Fibroblast of lung (primary cell): ENCODE data around the gene ADCY5. TPM values are rescaled to one million over a fixed set of nuclear protein-coding genes. Genes with fewer than 3 reads are reported as not detected.

Experiments used
- DNase-seq, 2 donors: peaks; one replicate each; pipeline versions ENCODE4 v3.0.0 to v3.0.0-alpha.2; 2010; ENCODE audit warnings: low read depth in 2 of 2
- H2AFZ ChIP-seq: 2 replicates; pipeline ENCODE4 v1.5.1; 2012; ENCODE audit warnings: low read length, control low read depth, inconsistent platforms
- H3K27ac ChIP-seq: 2 replicates; pipeline ENCODE4 v1.5.1; 2011; ENCODE audit warnings: low read length, control low read depth; ENCODE audit not compliant: insufficient read depth
- H3K27me3 ChIP-seq: 2 replicates; pipeline ENCODE4 v1.5.1; 2011; ENCODE audit warnings: mild to moderate bottlenecking, low read length; ENCODE audit not compliant: control insufficient read depth, insufficient read depth
- H3K36me3 ChIP-seq: 2 replicates; pipeline ENCODE4 v1.5.1; 2011; ENCODE audit warnings: low read length; ENCODE audit not compliant: control insufficient read depth, insufficient read depth
- H3K4me1 ChIP-seq: 2 replicates; pipeline ENCODE4 v1.5.1; 2011; ENCODE audit warnings: low read length; ENCODE audit not compliant: control insufficient read depth, insufficient read depth; ENCODE audit errors: extremely low read depth
- H3K4me2 ChIP-seq: 2 replicates; pipeline ENCODE4 v1.5.1; 2011; ENCODE audit warnings: low read length, control low read depth; ENCODE audit not compliant: insufficient read depth; ENCODE audit errors: extremely low read depth
- H3K4me3 ChIP-seq, 4 experiments: fragments of 200-600 bp in 1 of 4; sonication (generic) in 1 of 4; replicated peaks in 1 of 4; 2 replicates each; pipeline ENCODE4 v1.5.1; 2011 to 2016; ENCODE audit warnings: low read length in 4 of 4, low read depth in 3 of 4, mild to moderate bottlenecking in 3 of 4, control low read depth in 2 of 4, inconsistent platforms in 1 of 4, mixed read lengths in 1 of 4; ENCODE audit not compliant: insufficient read depth in 1 of 4; ENCODE audit errors: control extremely low read depth in 1 of 4
- H3K79me2 ChIP-seq: 2 replicates; pipeline ENCODE4 v1.5.1; 2012; ENCODE audit warnings: mild to moderate bottlenecking, low read length, inconsistent platforms; ENCODE audit not compliant: control insufficient read depth, insufficient read depth
- H3K9ac ChIP-seq: 2 replicates; pipeline ENCODE4 v1.5.1; 2011; ENCODE audit warnings: mild to moderate bottlenecking, low read length, control low read depth; ENCODE audit not compliant: insufficient read depth
- H3K9me3 ChIP-seq: 2 replicates; pipeline ENCODE4 v1.5.1; 2012; ENCODE audit warnings: low read depth, low read length; ENCODE audit not compliant: control insufficient read depth, insufficient read depth
- H4K20me1 ChIP-seq: 2 replicates; pipeline ENCODE4 v1.5.1; 2011; ENCODE audit warnings: low read length; ENCODE audit not compliant: control insufficient read depth, insufficient read depth; ENCODE audit errors: extremely low read depth
- EZH2 ChIP-seq: IDR thresholded peaks from 2 replicates; pipeline ENCODE4 v1.5.1; 2012; ENCODE audit warnings: low read length, control low read depth, mild to moderate bottlenecking; ENCODE audit errors: missing control alignments
- polyA plus RNA-seq, 2 donors: library from polyadenylated mRNA; depleted of rRNA in 1 of 2; stranded (reverse) in 1 of 2; unstranded in 1 of 2; fragments of >200 nt; gene quantifications; 2 replicates each; pipeline ENCODE4 v1.2.1, GENCODE V29; 2011 to 2012; ENCODE audit warnings: missing spikeins in 1 of 2
- total RNA-seq: library from RNA; depleted of rRNA; stranded (reverse); fragments of >200 nt; gene quantifications from 2 replicates; pipeline ENCODE4 v1.2.1, GENCODE V29; 2014
- TF ChIP-seq, protein P1 (sequence below), 2 donors: IDR thresholded peaks in 1 of 2; conservative IDR thresholded peaks in 1 of 2; 1 replicate in 1 of 2; 2 replicates in 1 of 2; pipeline ENCODE4 v1.5.1; 2011 to 2012; ENCODE audit warnings: low read length in 2 of 2, control low read depth in 1 of 2, inconsistent platforms in 1 of 2, low read depth in 1 of 2, mild to moderate bottlenecking in 1 of 2

ADCY5 gene
- total and polyA plus RNA-seq, 2 donors (not counting 1 experiment from before 2014, with no cell fraction given), result 0.11 to 0.50 TPM

DNA sequence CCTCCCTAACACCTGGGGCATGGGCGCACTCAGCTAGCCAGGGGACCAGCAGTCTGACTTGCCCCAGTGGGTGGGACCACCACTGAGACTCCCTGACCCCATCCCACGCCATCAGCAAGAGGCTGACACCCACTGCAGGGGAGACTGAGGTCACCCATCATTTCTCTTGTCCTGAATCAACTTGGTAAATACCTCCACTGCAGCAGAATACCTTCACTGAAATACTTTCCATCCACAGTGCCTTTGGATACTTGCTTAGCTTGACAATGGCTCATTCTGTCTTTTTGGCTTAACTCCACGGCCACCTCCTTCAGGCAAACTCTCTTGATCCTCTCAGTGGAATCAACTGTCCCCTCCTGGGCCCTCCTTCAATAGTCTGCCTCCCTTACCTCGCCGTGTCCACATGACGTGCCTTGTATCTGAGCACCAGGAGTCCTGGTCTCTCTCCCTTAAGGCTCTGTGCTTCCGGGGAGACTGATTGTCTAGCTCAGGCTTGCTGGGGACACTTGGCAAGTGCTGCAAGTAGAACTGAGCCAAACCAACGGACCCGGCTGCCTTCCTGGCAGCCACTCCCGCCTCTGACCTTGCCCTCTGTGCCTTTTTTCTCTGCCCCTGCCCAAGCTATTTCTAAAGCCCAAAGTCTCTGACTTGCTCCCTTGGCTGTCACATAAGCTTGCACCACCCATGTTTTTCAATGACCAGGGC, 119.1 kb downstream of the ADCY5 start:
- H3K36me3 ChIP-seq, result no peaks in the 10 kb centered on the region

DNA sequence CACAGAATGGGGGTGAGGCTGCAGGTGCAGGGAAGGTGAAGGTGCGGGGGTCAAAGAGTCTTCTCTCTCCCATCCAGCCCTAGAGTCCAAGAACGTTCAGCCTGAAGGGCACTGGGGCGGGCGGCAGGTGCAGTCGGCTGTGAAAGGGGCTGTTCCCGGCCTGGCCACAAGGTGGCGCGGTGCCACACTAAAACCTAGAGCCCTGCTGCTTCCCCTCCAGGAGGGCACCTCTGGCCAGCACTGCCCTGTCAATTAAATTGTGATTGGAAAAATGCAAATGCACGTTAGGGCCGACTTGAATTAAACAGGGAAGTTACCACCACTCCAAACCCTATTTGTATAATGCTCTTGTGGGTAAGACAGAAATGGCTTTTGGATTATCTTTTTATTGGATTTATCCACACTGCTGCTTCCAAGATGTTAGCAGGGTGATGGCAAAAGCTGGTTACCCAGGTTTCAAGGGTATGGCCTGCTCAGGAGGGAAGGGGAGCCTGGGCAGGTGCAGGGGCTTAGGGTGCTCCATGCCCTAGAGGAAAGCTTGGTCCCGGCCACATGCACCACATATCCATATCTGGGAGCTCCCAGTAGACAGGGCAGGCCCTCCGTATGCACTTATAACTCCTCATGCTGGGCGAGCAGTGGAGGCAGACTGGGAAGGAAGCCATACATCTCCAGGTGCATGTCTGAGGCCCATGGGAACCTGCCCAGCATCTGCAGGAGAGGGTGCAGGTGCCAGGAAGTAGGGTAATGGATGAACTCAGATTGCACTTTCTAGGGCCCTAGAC, 119.8 kb downstream of the ADCY5 start:
- Histone ChIP-seq H3K27me3 (peaks cover 3% of the 10 kb centered on the region), H4K20me1 (no peaks in the 10 kb centered on the region), H3K36me3 (no peaks in the 10 kb centered on the region), H3K79me2 (no peaks in the 10 kb centered on the region), H3K9me3 (no peaks in the 10 kb centered on the region), H2AFZ (no peak overlapping the region), H3K4me2 (no peak overlapping the region), H3K9ac (no peak overlapping the region), H3K4me3 (no peak overlapping the region), H3K27ac (no peak overlapping the region), H3K4me1 (no peaks in the 10 kb centered on the region)
- DNase-seq, result peak; percentile 19 to 51
- TF ChIP-seq, protein P1, sequence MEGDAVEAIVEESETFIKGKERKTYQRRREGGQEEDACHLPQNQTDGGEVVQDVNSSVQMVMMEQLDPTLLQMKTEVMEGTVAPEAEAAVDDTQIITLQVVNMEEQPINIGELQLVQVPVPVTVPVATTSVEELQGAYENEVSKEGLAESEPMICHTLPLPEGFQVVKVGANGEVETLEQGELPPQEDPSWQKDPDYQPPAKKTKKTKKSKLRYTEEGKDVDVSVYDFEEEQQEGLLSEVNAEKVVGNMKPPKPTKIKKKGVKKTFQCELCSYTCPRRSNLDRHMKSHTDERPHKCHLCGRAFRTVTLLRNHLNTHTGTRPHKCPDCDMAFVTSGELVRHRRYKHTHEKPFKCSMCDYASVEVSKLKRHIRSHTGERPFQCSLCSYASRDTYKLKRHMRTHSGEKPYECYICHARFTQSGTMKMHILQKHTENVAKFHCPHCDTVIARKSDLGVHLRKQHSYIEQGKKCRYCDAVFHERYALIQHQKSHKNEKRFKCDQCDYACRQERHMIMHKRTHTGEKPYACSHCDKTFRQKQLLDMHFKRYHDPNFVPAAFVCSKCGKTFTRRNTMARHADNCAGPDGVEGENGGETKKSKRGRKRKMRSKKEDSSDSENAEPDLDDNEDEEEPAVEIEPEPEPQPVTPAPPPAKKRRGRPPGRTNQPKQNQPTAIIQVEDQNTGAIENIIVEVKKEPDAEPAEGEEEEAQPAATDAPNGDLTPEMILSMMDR (conservative IDR thresholded peaks at IDR 0.05 in 1 of 2, IDR thresholded peaks at IDR 0.05 in 1 of 2; ENCODE audit: low read depth in 1 of 2, low read length in 2 of 2), result peak; percentile 90 to 93
- TF ChIP-seq EZH2, result no peak

More for the DNA sequence above, 119.1 kb downstream of the ADCY5 start:
- Histone ChIP-seq H3K79me2 (no peaks in the 10 kb centered on the region), H3K4me1 (no peaks in the 10 kb centered on the region), H2AFZ (no peak overlapping the region), H3K27ac (no peak overlapping the region), H4K20me1 (no peaks in the 10 kb centered on the region), H3K27me3 (no peaks in the 10 kb centered on the region), H3K4me2 (no peak overlapping the region), H3K9me3 (no peaks in the 10 kb centered on the region), H3K4me3 (no peak overlapping the region), H3K9ac (no peak overlapping the region)
- DNase-seq, result no peak
- no peak for TF ChIP-seq EZH2
- TF ChIP-seq, protein P1 (conservative IDR thresholded peaks at IDR 0.05 in 1 of 2, IDR thresholded peaks at IDR 0.05 in 1 of 2; ENCODE audit: low read depth in 1 of 2, low read length in 2 of 2), result no peak
